HG03575 (cell line): Measurements from ENCODE around the gene TNFRSF14.

ENCODE experiments used
- ATAC-seq: cut with Tn5 transposase; IDR thresholded peaks from one replicate; pipeline ENCODE4 v1.9.1; 2021; ENCODE audit not compliant: unreplicated experiment, insufficient number of reproducible peaks, low FRiP score; ENCODE audit errors: extremely low read depth

TNFRSF14 gene

GRCh38 chr1:2520806-2521205, 35.4 kb upstream of the TNFRSF14 start:
- no peak for ATAC-seq

GRCh38 chr1:2522230-2522629, 33.9 kb upstream of the TNFRSF14 start:
- ATAC-seq, result no peak

- no peak for ATAC-seq
Measured at GRCh38 chr1:2523191-2523890, 32.8 kb upstream of the TNFRSF14 start.

GRCh38 chr1:2523891-2524609, 32.1 kb upstream of the TNFRSF14 start:
- no peak for ATAC-seq

- no peak for ATAC-seq
Measured at GRCh38 chr1:2525572-2525919, 30.6 kb upstream of the TNFRSF14 start.

GRCh38 chr1:2525920-2526823, 30.0 kb upstream of the TNFRSF14 start, which contains the start of gene PANK4:
TSS of gene PANK4 (minus strand) at chr1:2526596. CDS start at chr1:2526587, 9 bp downstream.
- no peak for ATAC-seq

GRCh38 chr1:2526824-2527555, 29.2 kb upstream of the TNFRSF14 start:
- no peak for ATAC-seq

GRCh38 chr1:2527556-2527860, 28.7 kb upstream of the TNFRSF14 start:
- ATAC-seq, result no peak

- ATAC-seq, result no peak
Measured at GRCh38 chr1:2528016-2528415, 28.2 kb upstream of the TNFRSF14 start.

GRCh38 chr1:2528611-2528965, 27.6 kb upstream of the TNFRSF14 start:
- ATAC-seq, result no peak

- no peak for ATAC-seq
Measured at GRCh38 chr1:2528966-2529783, 27.0 kb upstream of the TNFRSF14 start.

- no peak for ATAC-seq
Measured at GRCh38 chr1:2529784-2530512, 26.2 kb upstream of the TNFRSF14 start, which contains the start of gene HES5. TSS of gene HES5 (minus strand) at chr1:2530263. CDS start at chr1:2530164, 99 bp downstream.

GRCh38 chr1:2530513-2531361, 25.4 kb upstream of the TNFRSF14 start:
- no peak for ATAC-seq

GRCh38 chr1:2532485-2533160, 23.5 kb upstream of the TNFRSF14 start:
- no peak for ATAC-seq

GRCh38 chr1:2533365-2533764, 22.8 kb upstream of the TNFRSF14 start:
- no peak for ATAC-seq

GRCh38 chr1:2534315-2534686, 21.9 kb upstream of the TNFRSF14 start:
- ATAC-seq, result no peak
